Activated CD4-positive, CD25-positive, alpha-beta regulatory T cell treated with anti-CD3 and anti-CD28 coated beads, Interleukin-2, amount 50 U/mL, for 72 hours (primary cell): ENCODE measurements around the gene NKX1-2.

ENCODE experiments used
- DNase-seq: peaks from one replicate; pipeline ENCODE4 v3.0.0; 2021

The NKX1-2 gene

GRCh38 chr10:124414076-124414475, 35.8 kb downstream of the NKX1-2 start:
- DNase-seq = no peak

DNA sequence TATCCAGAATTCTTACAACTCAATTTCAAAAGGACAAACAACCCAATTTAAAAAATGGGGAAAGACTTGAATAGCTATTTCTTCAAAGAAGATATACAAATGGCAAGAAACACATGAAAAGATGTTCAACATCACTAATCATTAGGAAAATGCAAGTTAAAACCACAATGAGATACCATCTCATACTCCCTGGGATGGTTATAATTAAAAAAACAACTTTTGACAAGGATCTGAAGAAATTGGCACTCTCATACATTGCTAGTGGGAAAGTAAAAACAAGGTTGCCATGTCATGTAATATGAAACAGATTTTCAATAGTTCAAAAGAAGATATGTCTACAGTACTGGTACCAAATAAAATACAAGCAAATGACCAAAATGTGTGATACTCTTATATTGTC, 40.1 kb downstream of the NKX1-2 start:
- DNase-seq = no peak

GRCh38 chr10:124408357-124408756, 41.5 kb downstream of the NKX1-2 start:
- no peak for DNase-seq

GRCh38 chr10:124407456-124407855, 42.4 kb downstream of the NKX1-2 start:
- DNase-seq = no peak

GRCh38 chr10:124403548-124403947, 46.3 kb downstream of the NKX1-2 start:
- DNase-seq = no peak

DNA sequence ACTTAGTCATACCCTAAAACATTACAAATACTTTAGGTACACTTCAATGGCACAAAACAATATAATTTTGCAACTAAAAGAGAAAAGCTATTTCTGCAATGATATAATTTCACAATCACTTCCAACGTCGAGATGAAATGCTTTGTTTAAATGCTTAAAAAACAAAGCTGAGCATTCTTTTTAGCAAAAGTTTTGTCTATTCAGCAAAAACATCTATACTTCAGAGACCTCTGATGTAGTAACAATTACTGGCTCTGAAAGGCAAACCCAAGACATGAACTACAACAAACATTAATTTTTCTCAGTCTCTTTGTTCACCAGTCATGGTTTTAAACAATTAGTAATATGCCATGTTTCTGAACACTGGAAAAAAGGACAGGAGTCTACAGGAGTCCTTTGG, 47.6 kb downstream of the NKX1-2 start:
- DNase-seq = no peak

GRCh38 chr10:124401633-124402032, 48.2 kb downstream of the NKX1-2 start:
- no peak for DNase-seq
